HEK293 (cell line): ENCODE data around the gene LTBP1.

Source experiments
- IKZF3 ChIP-seq: fragments of 450-650 bp; IDR thresholded peaks from 2 replicates; pipeline ENCODE4 v1.5.0; 2018; ENCODE audit warnings: missing biosample characterization, mild to moderate bottlenecking, missing genetic modification characterization, moderate library complexity
- KLF8 ChIP-seq: fragments of 450-650 bp; formaldehyde crosslinking; IDR thresholded peaks from 2 replicates; pipeline ENCODE4 v1.5.1; 2016; ENCODE audit warnings: missing biosample characterization, missing genetic modification characterization
- YY1 ChIP-seq: fragments of 450-650 bp; formaldehyde crosslinking; IDR thresholded peaks from 2 replicates; pipeline ENCODE4 v1.5.1; 2018; ENCODE audit warnings: missing biosample characterization, missing genetic modification characterization
- ZFP37 ChIP-seq: fragments of 450-650 bp; formaldehyde crosslinking; IDR thresholded peaks from 2 replicates; pipeline ENCODE4 v1.5.1; 2016; ENCODE audit warnings: missing biosample characterization, missing genetic modification characterization
- ZFP69B ChIP-seq: fragments of 450-650 bp; formaldehyde crosslinking; IDR thresholded peaks from 2 replicates; pipeline ENCODE4 v1.5.1; 2016; ENCODE audit warnings: missing biosample characterization, missing genetic modification characterization
- ZNF341 ChIP-seq: fragments of 450-650 bp; formaldehyde crosslinking; IDR thresholded peaks from 2 replicates; pipeline ENCODE4; 2016; ENCODE audit warnings: low read depth, missing biosample characterization, missing genetic modification characterization
- ZNF529 ChIP-seq: fragments of 450-650 bp; formaldehyde crosslinking; IDR thresholded peaks from 2 replicates; pipeline ENCODE4 v1.5.1; 2017; ENCODE audit warnings: missing genetic modification characterization, missing biosample characterization; ENCODE audit not compliant: insufficient replicate concordance
- ZNF549 ChIP-seq: fragments of 450-650 bp; IDR thresholded peaks from 2 replicates; pipeline ENCODE4 v1.5.1; 2018; ENCODE audit warnings: missing biosample characterization, missing genetic modification characterization, mild to moderate bottlenecking, inconsistent platforms, moderate library complexity
- ZNF561 ChIP-seq: fragments of 450-650 bp; IDR thresholded peaks from 2 replicates; pipeline ENCODE4 v1.5.1; 2018; ENCODE audit warnings: missing biosample characterization, missing genetic modification characterization, borderline replicate concordance
- TF ChIP-seq, protein P1 (sequence below): fragments of 450-650 bp; formaldehyde crosslinking; IDR thresholded peaks from 2 replicates; pipeline ENCODE4 v1.5.1; 2016; ENCODE audit warnings: missing biosample characterization, missing genetic modification characterization
- TF ChIP-seq, protein P2 (sequence below): fragments of 450-650 bp; formaldehyde crosslinking; conservative IDR thresholded peaks from 2 replicates; pipeline ENCODE4 v1.5.1; 2016; ENCODE audit warnings: low read depth, missing biosample characterization, missing genetic modification characterization
- TF ChIP-seq, protein P3 (sequence below): fragments of 450-650 bp; formaldehyde crosslinking; IDR thresholded peaks from 2 replicates; pipeline ENCODE4 v1.5.1; 2017; ENCODE audit warnings: missing biosample characterization, missing genetic modification characterization

DNA sequence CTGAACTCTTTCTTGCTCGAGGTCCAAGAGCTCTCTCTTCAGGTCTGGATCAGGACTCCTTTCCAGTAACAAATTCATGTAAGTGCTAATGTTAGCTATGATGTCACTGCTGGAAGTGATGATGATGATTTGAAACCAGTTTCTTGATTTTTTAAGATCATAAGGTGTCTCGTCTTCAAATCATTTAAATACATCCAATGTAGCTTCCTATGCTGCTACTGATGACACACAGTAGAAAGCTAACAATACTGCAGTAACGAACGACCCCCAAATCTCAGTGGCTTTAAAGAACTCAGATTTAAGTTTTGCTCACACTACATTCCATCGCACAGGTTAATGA lies 13.0 kb upstream of the LTBP1 start:
- TF ChIP-seq ZNF561 (tag by site-specific recombination) (no peak), ZNF529 (tag by site-specific recombination) (no peak), ZNF549 (no peak), ZFP37 (no peak), YY1 (tag by site-specific recombination) (no peak), ZFP69B (no peak), ZNF341 (tag by site-specific recombination) (no peak), KLF8 (tag by site-specific recombination) (no peak), IKZF3 (tag by site-specific recombination) (no peak)
- TF ChIP-seq, protein P1, sequence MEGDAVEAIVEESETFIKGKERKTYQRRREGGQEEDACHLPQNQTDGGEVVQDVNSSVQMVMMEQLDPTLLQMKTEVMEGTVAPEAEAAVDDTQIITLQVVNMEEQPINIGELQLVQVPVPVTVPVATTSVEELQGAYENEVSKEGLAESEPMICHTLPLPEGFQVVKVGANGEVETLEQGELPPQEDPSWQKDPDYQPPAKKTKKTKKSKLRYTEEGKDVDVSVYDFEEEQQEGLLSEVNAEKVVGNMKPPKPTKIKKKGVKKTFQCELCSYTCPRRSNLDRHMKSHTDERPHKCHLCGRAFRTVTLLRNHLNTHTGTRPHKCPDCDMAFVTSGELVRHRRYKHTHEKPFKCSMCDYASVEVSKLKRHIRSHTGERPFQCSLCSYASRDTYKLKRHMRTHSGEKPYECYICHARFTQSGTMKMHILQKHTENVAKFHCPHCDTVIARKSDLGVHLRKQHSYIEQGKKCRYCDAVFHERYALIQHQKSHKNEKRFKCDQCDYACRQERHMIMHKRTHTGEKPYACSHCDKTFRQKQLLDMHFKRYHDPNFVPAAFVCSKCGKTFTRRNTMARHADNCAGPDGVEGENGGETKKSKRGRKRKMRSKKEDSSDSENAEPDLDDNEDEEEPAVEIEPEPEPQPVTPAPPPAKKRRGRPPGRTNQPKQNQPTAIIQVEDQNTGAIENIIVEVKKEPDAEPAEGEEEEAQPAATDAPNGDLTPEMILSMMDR = no peak
- TF ChIP-seq, protein P2, sequence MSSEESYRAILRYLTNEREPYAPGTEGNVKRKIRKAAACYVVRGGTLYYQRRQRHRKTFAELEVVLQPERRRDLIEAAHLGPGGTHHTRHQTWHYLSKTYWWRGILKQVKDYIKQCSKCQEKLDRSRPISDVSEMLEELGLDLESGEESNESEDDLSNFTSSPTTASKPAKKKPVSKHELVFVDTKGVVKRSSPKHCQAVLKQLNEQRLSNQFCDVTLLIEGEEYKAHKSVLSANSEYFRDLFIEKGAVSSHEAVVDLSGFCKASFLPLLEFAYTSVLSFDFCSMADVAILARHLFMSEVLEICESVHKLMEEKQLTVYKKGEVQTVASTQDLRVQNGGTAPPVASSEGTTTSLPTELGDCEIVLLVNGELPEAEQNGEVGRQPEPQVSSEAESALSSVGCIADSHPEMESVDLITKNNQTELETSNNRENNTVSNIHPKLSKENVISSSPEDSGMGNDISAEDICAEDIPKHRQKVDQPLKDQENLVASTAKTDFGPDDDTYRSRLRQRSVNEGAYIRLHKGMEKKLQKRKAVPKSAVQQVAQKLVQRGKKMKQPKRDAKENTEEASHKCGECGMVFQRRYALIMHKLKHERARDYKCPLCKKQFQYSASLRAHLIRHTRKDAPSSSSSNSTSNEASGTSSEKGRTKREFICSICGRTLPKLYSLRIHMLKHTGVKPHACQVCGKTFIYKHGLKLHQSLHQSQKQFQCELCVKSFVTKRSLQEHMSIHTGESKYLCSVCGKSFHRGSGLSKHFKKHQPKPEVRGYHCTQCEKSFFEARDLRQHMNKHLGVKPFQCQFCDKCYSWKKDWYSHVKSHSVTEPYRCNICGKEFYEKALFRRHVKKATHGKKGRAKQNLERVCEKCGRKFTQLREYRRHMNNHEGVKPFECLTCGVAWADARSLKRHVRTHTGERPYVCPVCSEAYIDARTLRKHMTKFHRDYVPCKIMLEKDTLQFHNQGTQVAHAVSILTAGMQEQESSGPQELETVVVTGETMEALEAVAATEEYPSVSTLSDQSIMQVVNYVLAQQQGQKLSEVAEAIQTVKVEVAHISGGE (tag by site-specific recombination) = no peak
- TF ChIP-seq, protein P3, sequence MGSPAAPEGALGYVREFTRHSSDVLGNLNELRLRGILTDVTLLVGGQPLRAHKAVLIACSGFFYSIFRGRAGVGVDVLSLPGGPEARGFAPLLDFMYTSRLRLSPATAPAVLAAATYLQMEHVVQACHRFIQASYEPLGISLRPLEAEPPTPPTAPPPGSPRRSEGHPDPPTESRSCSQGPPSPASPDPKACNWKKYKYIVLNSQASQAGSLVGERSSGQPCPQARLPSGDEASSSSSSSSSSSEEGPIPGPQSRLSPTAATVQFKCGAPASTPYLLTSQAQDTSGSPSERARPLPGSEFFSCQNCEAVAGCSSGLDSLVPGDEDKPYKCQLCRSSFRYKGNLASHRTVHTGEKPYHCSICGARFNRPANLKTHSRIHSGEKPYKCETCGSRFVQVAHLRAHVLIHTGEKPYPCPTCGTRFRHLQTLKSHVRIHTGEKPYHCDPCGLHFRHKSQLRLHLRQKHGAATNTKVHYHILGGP = no peak
